K562 (cell line): ENCODE data around the gene PITPNB. TPM values are rescaled to one million over a fixed set of nuclear protein-coding genes. Genes with fewer than 3 reads are reported as not detected.

Experiments used
- ATAC-seq: fragments of 200-7000 bp; cut with Tn5 transposase; 3 replicates; pipeline ENCODE4 v1.9.1; 2020; ENCODE audit warnings: moderate library complexity
- BruUV-seq: library from RNA; stranded (reverse); fragments of 400-500 nt; replicated peaks from 2 replicates; lab custom pipeline; 2021; lab: Mats Ljungman, UMichigan
- CTCF ChIA-PET: fragments of 300-600 bp; formaldehyde crosslinking; extraction: SDS; loops from one replicate; lab custom pipeline; 2021; ENCODE audit warnings: low intra/inter-chr PET ratio; lab: Yijun Ruan, JAX
- POLR2A ChIA-PET: fragments of 300-600, 350-650 bp; sonication (Branson Sonifier 250); formaldehyde crosslinking; extraction: SDS; loops from one replicate; lab custom pipeline; 2021; ENCODE audit warnings: antibody characterized with exemption, inconsistent platforms; lab: Yijun Ruan, JAX
- DNase-seq, 4 experiments: peaks; one replicate each; pipeline versions ENCODE4 v3.0.0 to v3.0.0-alpha.2; 2011 to 2018; ENCODE audit warnings: low spot score in 3 of 4, mixed read lengths in 3 of 4; ENCODE audit errors: extremely low read depth in 1 of 4
- FAIRE-seq: peaks from 2 replicates; lab custom pipeline; 2011; peaks lifted over from hg19 to GRCh38; lab: Jason Lieb, UNC
- H2AFZ ChIP-seq: 2 replicates; pipeline ENCODE4 v1.6.0; 2011; ENCODE audit warnings: low read depth, low read length, control low read depth, inconsistent platforms
- H3K27ac ChIP-seq: fragments of 200-600 bp; 3 replicates; pipeline ENCODE4 v1.8.0; 2011; ENCODE audit warnings: low read depth, mild to moderate bottlenecking, control low read depth, inconsistent platforms, low read length, moderate library complexity, mixed read lengths; ENCODE audit errors: extremely low read depth
- H3K27me3 ChIP-seq, 2 experiments: fragments of 300-600 bp in 1 of 2; 2 replicates in 1 of 2; 3 replicates in 1 of 2; pipeline versions ENCODE4 v1.6.0 to v1.8.0; 2011; ENCODE audit warnings: inconsistent platforms in 2 of 2, low read length in 2 of 2, mild to moderate bottlenecking in 1 of 2, mixed read lengths in 1 of 2, moderate library complexity in 1 of 2; ENCODE audit not compliant: control insufficient read depth in 2 of 2, insufficient read depth in 2 of 2
- H3K36me3 ChIP-seq: fragments of 300-600 bp; 3 replicates; pipeline ENCODE4 v1.8.0; 2011; ENCODE audit warnings: mild to moderate bottlenecking, low read length, inconsistent platforms; ENCODE audit not compliant: control insufficient read depth, insufficient read depth
- H3K4me1 ChIP-seq, 2 experiments: fragments of 200-600 bp in 1 of 2; replicated peaks in 1 of 2; 2 replicates in 1 of 2; 3 replicates in 1 of 2; pipeline versions ENCODE4 v1.5.1 to v1.8.0; 2011; ENCODE audit warnings: inconsistent platforms in 2 of 2, low read length in 2 of 2, mild to moderate bottlenecking in 1 of 2, mixed read lengths in 1 of 2, moderate library complexity in 1 of 2; ENCODE audit not compliant: control insufficient read depth in 2 of 2, insufficient read depth in 2 of 2
- H3K4me2 ChIP-seq: 2 replicates; pipeline ENCODE4 v1.6.1; 2011; ENCODE audit warnings: low read length, control low read depth, inconsistent platforms, mixed read lengths; ENCODE audit not compliant: insufficient read depth
- H3K4me3 ChIP-seq: fragments of 200-600 bp; sonication (generic), shearing (Covaris generic); 2 replicates; pipeline ENCODE4 v1.5.1; 2016; ENCODE audit warnings: control low read depth, inconsistent platforms
- H3K79me2 ChIP-seq: fragments of 200-600 bp; 3 replicates; pipeline ENCODE4 v1.8.0; 2011; ENCODE audit warnings: low read length, inconsistent platforms; ENCODE audit not compliant: control insufficient read depth, insufficient read depth
- H3K9ac ChIP-seq, 2 experiments: 2 replicates each; pipeline versions ENCODE4 v1.6.0 to v1.6.1; 2011; ENCODE audit warnings: low read depth in 2 of 2, low read length in 2 of 2, control low read depth in 1 of 2, inconsistent platforms in 1 of 2, mild to moderate bottlenecking in 1 of 2, mixed read lengths in 1 of 2; ENCODE audit not compliant: insufficient read depth in 1 of 2
- H3K9me1 ChIP-seq: one replicate; pipeline ENCODE4 v1.6.0; 2011; ENCODE audit warnings: inconsistent platforms, mild to moderate bottlenecking, low read length, moderate library complexity; ENCODE audit not compliant: control insufficient read depth, insufficient read depth
- H3K9me3 ChIP-seq: replicated peaks from 2 replicates; pipeline ENCODE4 v1.5.1; 2011; ENCODE audit warnings: low read depth, low read length, inconsistent platforms; ENCODE audit not compliant: control insufficient read depth, insufficient read depth
- H4K20me1 ChIP-seq: replicated peaks from 2 replicates; pipeline ENCODE4 v1.6.1; 2011; ENCODE audit warnings: low read length, inconsistent platforms, mixed read lengths; ENCODE audit not compliant: control insufficient read depth, insufficient read depth
- ETV5 ChIP-seq: sonication (generic); formaldehyde crosslinking; IDR thresholded peaks from 2 replicates; pipeline ENCODE4 v1.4.0; 2020; ENCODE audit warnings: low read depth, mild to moderate bottlenecking, missing genetic modification reagents
- EZH2 ChIP-seq: IDR thresholded peaks from 2 replicates; pipeline ENCODE4 v1.6.1; 2012; ENCODE audit warnings: low read depth, mild to moderate bottlenecking, inconsistent platforms, low read length, borderline replicate concordance
- FOSL1 ChIP-seq: fragments of 200-800 bp; sonication (Bioruptor generic); conservative IDR thresholded peaks from 2 replicates; pipeline ENCODE4 v1.6.1; 2016; ENCODE audit warnings: missing genetic modification characterization, missing compliant biosample characterization
- HDAC8 ChIP-seq: fragments of 450-650 bp; IDR thresholded peaks from 2 replicates; pipeline ENCODE4 v1.6.1; 2016; ENCODE audit warnings: mild to moderate bottlenecking, missing genetic modification characterization, moderate library complexity, missing compliant biosample characterization
- KAT7 ChIP-seq: sonication (generic); formaldehyde crosslinking; IDR thresholded peaks from 2 replicates; pipeline ENCODE4 v1.8.0; 2022; ENCODE audit warnings: missing genetic modification reagents, mild to moderate bottlenecking, borderline replicate concordance
- NFIC ChIP-seq: fragments of 450-650 bp; IDR thresholded peaks from 2 replicates; pipeline ENCODE4 v1.6.1; 2017; ENCODE audit warnings: mild to moderate bottlenecking, inconsistent platforms
- POLR2B ChIP-seq: fragments of 450-650 bp; IDR thresholded peaks from 2 replicates; pipeline ENCODE4 v1.6.1; 2018; ENCODE audit warnings: low read depth; ENCODE audit not compliant: partially characterized antibody
- SOX6 ChIP-seq: fragments of 450-650 bp; IDR thresholded peaks from 2 replicates; pipeline ENCODE4 v1.6.1; 2014; ENCODE audit warnings: mild to moderate bottlenecking
- TEAD2 ChIP-seq: fragments of 450-650 bp; IDR thresholded peaks from 2 replicates; pipeline ENCODE4 v1.6.1; 2016; ENCODE audit warnings: missing genetic modification characterization, control low read depth, missing compliant biosample characterization
- ZFP30 ChIP-seq: fragments of 250-450 bp; sonication (Bioruptor Pico); IDR thresholded peaks from 2 replicates; pipeline ENCODE4 v1.8.0; 2022; ENCODE audit warnings: moderate library complexity, mild to moderate bottlenecking, inconsistent platforms, borderline replicate concordance
- ZNF282 ChIP-seq: sonication (generic); formaldehyde crosslinking; IDR thresholded peaks from 2 replicates; pipeline ENCODE4 v1.8.1; 2023; ENCODE audit warnings: missing genetic modification reagents
- ZNF644 ChIP-seq: fragments of 200-800 bp; sonication (Bioruptor generic); IDR thresholded peaks from 2 replicates; pipeline ENCODE4 v1.6.1; 2016; ENCODE audit warnings: low read depth, missing genetic modification characterization, missing compliant biosample characterization
- ZNF79 ChIP-seq: fragments of 250-450 bp; sonication (Bioruptor Pico); IDR thresholded peaks from 2 replicates; pipeline ENCODE4 v1.4.0; 2020; ENCODE audit warnings: low read depth, mild to moderate bottlenecking, moderate library complexity
- in situ Hi-C: fragments of 300-500 bp; cut with MboI; formaldehyde crosslinking; loops from 4 replicates; pipeline ENCODE4 v1.15.0; 2018; ENCODE audit warnings: inconsistent platforms, mixed read lengths
- intact Hi-C: fragments of 100-400 bp; cut with micrococcal nuclease; formaldehyde crosslinking; loops from 2 replicates; pipeline ENCODE4 v1.14.2; 2022
- polyA plus RNA-seq, 8 experiments: library from polyadenylated mRNA; depleted of rRNA in 4 of 8; stranded (reverse) in 5 of 8; unstranded in 3 of 8; fragments of >200 nt; fragmentation: Nextera tagmentation in 2 of 8; fragmentation: Illumina TruSeq in 1 of 8; extraction: Ambion mirVana in 2 of 8; extraction: Trizol in 1 of 8; gene quantifications; 2 replicates each; pipeline versions ENCODE4 v1.2.1 to v1.2.3, GENCODE V29; 2011 to 2014; ENCODE audit warnings: inconsistent platforms in 1 of 8, missing spikeins in 1 of 8
- total RNA-seq, 7 experiments: library from RNA; depleted of rRNA in 6 of 7; stranded (reverse); fragments of >200 nt in 6 of 7; fragmentation: Illumina TruSeq in 2 of 7; extraction: Trizol in 2 of 7; gene quantifications; 2 replicates each; pipeline versions ENCODE4 v1.2.1 to v1.2.3, GENCODE V29; 2011 to 2021; ENCODE audit warnings: low replicate concordance in 1 of 7
- TF ChIP-seq, protein P1 (sequence below), 2 experiments: fragments of 200-800 bp in 1 of 2; sonication (Bioruptor generic) in 1 of 2; sonication (generic) in 1 of 2; formaldehyde crosslinking in 1 of 2; IDR thresholded peaks in 1 of 2; conservative IDR thresholded peaks in 1 of 2; 2 replicates each; pipeline versions ENCODE4 v1.5.0 to v1.6.1; 2016 to 2020; ENCODE audit warnings: missing compliant biosample characterization in 1 of 2, missing genetic modification characterization in 1 of 2, missing genetic modification reagents in 1 of 2
- TF ChIP-seq, protein P2 (sequence below): fragments of 250-450 bp; sonication (Bioruptor Pico); IDR thresholded peaks from 2 replicates; pipeline ENCODE4 v1.8.0; 2021; ENCODE audit warnings: moderate library complexity, mild to moderate bottlenecking, inconsistent platforms
- TF ChIP-seq, protein P3 (sequence below): fragments of 250-450 bp; sonication (Bioruptor Pico); IDR thresholded peaks from 2 replicates; pipeline ENCODE4 v1.5.0; 2020; ENCODE audit warnings: mild to moderate bottlenecking, borderline replicate concordance

The PITPNB gene
- total and polyA plus RNA-seq, 9 of the 15 experiments (the other 6 are each of a cell fraction or from before 2014, with no cell fraction given) = 13.1 to 52.4 (median 34.7) TPM

DNA sequence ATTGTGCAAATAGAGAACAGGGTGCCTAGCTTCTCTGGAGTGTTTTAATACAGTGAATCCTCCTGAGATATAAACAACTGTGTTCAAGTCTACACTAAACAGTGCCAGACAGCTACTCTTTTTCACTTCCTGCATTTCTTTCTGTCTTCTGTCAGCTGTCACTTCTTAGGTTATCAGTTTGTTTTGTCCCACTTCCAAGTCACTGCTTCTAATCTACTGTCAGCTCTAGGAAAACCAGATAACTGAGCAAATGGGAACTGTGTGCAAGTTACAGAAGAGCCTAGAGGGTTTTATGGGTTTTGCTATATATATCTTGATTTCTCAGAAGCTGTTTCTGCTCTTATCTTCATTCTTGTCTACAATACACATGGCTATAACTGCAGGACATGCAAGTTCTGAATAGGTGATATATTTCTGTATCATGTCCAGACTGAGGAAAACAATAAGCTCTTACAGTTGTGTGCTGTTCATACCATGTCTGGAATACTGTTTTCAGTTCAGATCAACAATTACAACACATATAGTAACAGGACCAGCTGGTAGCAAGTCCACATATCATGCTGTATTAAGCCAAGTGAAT, 5.8 kb downstream of the PITPNB start:
- peak; percentile 11 to 80 (median 34) for DNase-seq
- H3K4me3 ChIP-seq = no peak overlapping the region
- POLR2A ChIA-PET = no interaction called here
- no peaks in the 10 kb centered on the region for H3K9me1 ChIP-seq
- H4K20me1 ChIP-seq = peaks cover 22% of the 10 kb centered on the region; the same call in 1 of the 2 replicates
- peaks cover 8 to 46% of the 10 kb centered on the region in 2 experiments for H3K4me1 ChIP-seq
- peak overlapping the region; percentile 51 for H3K4me2 ChIP-seq
- peaks cover 94% of the 10 kb centered on the region for H3K79me2 ChIP-seq
- H3K9me3 ChIP-seq = no peaks in the 10 kb centered on the region
- H3K27me3 ChIP-seq = no peaks in the 10 kb centered on the region
- intact Hi-C loops (no loop called here), in situ Hi-C loops (no loop called here)
- CTCF ChIA-PET = no interaction called here
- H3K9ac ChIP-seq = peak overlapping the region in 1 of 2 experiments; percentile 40; a peak in 1 of 4 replicates
- no TSS peak for BruUV-seq
- H2AFZ ChIP-seq = no peak overlapping the region
- H3K36me3 ChIP-seq = peaks cover 58% of the 10 kb centered on the region
- ATAC-seq = peak; percentile 87
- FAIRE-seq = peak; percentile 91
- H3K27ac ChIP-seq = peak overlapping the region; percentile 13; the same call in 2 of the 3 replicates
- TF ChIP-seq FOSL1 (peak; percentile 41; the same call in 1 of the 2 replicates), TEAD2 (tag) (no peak), KAT7 (CRISPR knock-in tag) (no peak), ZFP30 (no peak), ZNF644 (no peak), ZNF79 (CRISPR knock-in tag) (no peak), NFIC (peak; percentile 85), POLR2B (no peak), EZH2 (no peak), HDAC8 (no peak), SOX6 (peak; percentile 93), ETV5 (CRISPR knock-in tag) (no peak), ZNF282 (CRISPR knock-in tag) (no peak)
- TF ChIP-seq, protein P1, sequence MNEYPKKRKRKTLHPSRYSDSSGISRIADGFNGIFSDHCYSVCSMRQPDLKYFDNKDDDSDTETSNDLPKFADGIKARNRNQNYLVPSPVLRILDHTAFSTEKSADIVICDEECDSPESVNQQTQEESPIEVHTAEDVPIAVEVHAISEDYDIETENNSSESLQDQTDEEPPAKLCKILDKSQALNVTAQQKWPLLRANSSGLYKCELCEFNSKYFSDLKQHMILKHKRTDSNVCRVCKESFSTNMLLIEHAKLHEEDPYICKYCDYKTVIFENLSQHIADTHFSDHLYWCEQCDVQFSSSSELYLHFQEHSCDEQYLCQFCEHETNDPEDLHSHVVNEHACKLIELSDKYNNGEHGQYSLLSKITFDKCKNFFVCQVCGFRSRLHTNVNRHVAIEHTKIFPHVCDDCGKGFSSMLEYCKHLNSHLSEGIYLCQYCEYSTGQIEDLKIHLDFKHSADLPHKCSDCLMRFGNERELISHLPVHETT (CRISPR knock-in tag; conservative IDR thresholded peaks at IDR 0.05 in 1 of 2, IDR thresholded peaks at IDR 0.05 in 1 of 2) = 0 out of 4 replicates have a peak, but pooled peaks of 1 of the 2 experiments have one; percentile 24
- TF ChIP-seq, protein P2, sequence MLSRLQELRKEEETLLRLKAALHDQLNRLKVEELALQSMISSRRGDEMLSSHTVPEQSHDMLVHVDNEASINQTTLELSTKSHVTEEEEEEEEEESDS = no peak
- TF ChIP-seq, protein P3, sequence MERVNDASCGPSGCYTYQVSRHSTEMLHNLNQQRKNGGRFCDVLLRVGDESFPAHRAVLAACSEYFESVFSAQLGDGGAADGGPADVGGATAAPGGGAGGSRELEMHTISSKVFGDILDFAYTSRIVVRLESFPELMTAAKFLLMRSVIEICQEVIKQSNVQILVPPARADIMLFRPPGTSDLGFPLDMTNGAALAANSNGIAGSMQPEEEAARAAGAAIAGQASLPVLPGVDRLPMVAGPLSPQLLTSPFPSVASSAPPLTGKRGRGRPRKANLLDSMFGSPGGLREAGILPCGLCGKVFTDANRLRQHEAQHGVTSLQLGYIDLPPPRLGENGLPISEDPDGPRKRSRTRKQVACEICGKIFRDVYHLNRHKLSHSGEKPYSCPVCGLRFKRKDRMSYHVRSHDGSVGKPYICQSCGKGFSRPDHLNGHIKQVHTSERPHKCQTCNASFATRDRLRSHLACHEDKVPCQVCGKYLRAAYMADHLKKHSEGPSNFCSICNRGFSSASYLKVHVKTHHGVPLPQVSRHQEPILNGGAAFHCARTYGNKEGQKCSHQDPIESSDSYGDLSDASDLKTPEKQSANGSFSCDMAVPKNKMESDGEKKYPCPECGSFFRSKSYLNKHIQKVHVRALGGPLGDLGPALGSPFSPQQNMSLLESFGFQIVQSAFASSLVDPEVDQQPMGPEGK (CRISPR knock-in tag) = no peak
